Vagina (tissue), 2 donors: Measurements from ENCODE around the gene RPL36. TPM values are rescaled to one million over a fixed set of nuclear protein-coding genes. Genes with fewer than 3 reads are reported as not detected.

Source experiments
- DNase-seq, 2 donors: peaks; one replicate each; pipeline ENCODE4 v3.0.0-alpha.2; 2017; ENCODE audit errors: extremely low spot score in 2 of 2
- H3K27ac ChIP-seq: fragments of 200-600 bp; sonication (generic); one replicate; pipeline ENCODE4 v1.5.1; 2019
- H3K27me3 ChIP-seq: fragments of 200-600 bp; sonication (generic); one replicate; pipeline ENCODE4 v1.5.1; 2019
- H3K36me3 ChIP-seq, 2 donors: fragments of 200-600 bp; sonication (generic); one replicate each; pipeline ENCODE4 v1.5.1; 2017 to 2019
- H3K4me1 ChIP-seq: fragments of 200-600 bp; sonication (generic); one replicate; pipeline ENCODE4 v1.5.1; 2019
- H3K4me3 ChIP-seq, 2 donors: fragments of 200-600 bp; sonication (generic); 1 replicate in 1 of 2; 2 replicates in 1 of 2; pipeline ENCODE4 v1.5.1; 2016 to 2019
- H3K9me3 ChIP-seq: fragments of 200-600 bp; sonication (generic); one replicate; pipeline ENCODE4 v1.5.1; 2019
- POLR2A ChIP-seq, 2 donors: fragments of 450-650 bp; IDR thresholded peaks; one replicate each; pipeline ENCODE4 v1.6.1; 2017; ENCODE audit warnings: antibody characterized with exemption in 2 of 2, mild to moderate bottlenecking in 2 of 2, moderate library complexity in 2 of 2
- POLR2AphosphoS5 ChIP-seq, 2 donors: sonication (generic); formaldehyde crosslinking; IDR thresholded peaks; one replicate each; pipeline ENCODE4 v1.9.0; 2017; ENCODE audit warnings: antibody characterized with exemption in 2 of 2, mild to moderate bottlenecking in 2 of 2, low read depth in 1 of 2; ENCODE audit not compliant: insufficient read depth in 1 of 2
- intact Hi-C: fragments of 100-400 bp; cut with DNase I; formaldehyde crosslinking; loops from one replicate; pipeline ENCODE4 v1.15.1; 2023
- total RNA-seq: library from RNA; depleted of rRNA; stranded (reverse); fragments of >200 nt; gene quantifications from one replicate; pipeline ENCODE4 v1.2.3, GENCODE V29; 2016
- TF ChIP-seq, protein P1 (sequence below), 3 experiments: fragments of 450-650 bp in 2 of 3; fragments of 200-600 bp in 1 of 3; sonication (generic) in 1 of 3; IDR thresholded peaks; one replicate each; pipeline ENCODE4 v1.5.1; 2017 to 2019; ENCODE audit warnings: antibody characterized with exemption in 3 of 3, mild to moderate bottlenecking in 2 of 3, moderate library complexity in 2 of 3

Gene RPL36
- total RNA-seq, 1 donor from 2014 or later, result 703 TPM

DNA sequence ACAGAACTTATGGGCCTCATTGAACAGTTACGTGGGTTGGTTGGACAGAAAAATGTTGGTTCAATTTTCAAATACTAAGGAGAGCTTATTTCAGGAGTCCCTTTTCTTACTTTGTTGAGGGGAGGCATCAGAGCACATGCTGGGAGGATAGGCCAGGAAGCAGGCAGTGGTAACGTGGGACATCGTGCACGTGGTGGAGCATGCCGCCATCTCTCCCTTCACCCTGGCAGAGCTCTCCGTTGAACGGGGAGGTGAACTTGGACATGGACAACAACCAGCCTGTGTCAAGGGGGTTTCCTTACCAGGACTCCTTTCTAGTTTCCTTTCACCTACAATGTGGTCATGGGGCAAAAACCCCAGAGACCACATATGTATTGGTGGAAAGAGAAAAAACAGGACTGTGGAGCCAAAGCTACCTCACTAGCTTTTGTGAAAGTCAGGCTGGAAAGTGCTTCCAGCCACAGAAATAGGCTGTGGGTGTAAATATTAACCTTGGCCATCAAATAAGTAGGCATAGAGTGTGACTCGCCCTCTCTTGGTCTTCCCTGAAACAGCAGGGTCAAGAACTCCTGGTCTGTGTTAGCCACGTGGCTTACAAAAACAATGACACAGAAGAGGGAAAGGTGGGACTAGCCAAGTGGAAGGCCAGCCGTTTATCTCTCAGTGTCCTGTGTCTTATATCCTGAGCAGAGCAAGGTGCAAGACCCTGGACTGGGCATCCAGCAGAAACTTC is 24.1 kb upstream of the RPL36 start:
- DNase-seq, result no peak
- Histone ChIP-seq H3K4me3 (no peak overlapping the region), H3K27ac (no peak overlapping the region), H3K36me3 (peaks cover 5 to 90% of the 10 kb centered on the region in 2 donors), H3K4me1 (no peaks in the 10 kb centered on the region), H3K9me3 (no peaks in the 10 kb centered on the region), H3K27me3 (no peaks in the 10 kb centered on the region)
- TF ChIP-seq POLR2A (IDR thresholded peaks at IDR 0.05) (no peak), POLR2AphosphoS5 (IDR thresholded peaks at IDR 0.05; ENCODE audit: insufficient read depth in 1 of 2, low read depth in 1 of 2) (no peak)
- TF ChIP-seq, protein P1, sequence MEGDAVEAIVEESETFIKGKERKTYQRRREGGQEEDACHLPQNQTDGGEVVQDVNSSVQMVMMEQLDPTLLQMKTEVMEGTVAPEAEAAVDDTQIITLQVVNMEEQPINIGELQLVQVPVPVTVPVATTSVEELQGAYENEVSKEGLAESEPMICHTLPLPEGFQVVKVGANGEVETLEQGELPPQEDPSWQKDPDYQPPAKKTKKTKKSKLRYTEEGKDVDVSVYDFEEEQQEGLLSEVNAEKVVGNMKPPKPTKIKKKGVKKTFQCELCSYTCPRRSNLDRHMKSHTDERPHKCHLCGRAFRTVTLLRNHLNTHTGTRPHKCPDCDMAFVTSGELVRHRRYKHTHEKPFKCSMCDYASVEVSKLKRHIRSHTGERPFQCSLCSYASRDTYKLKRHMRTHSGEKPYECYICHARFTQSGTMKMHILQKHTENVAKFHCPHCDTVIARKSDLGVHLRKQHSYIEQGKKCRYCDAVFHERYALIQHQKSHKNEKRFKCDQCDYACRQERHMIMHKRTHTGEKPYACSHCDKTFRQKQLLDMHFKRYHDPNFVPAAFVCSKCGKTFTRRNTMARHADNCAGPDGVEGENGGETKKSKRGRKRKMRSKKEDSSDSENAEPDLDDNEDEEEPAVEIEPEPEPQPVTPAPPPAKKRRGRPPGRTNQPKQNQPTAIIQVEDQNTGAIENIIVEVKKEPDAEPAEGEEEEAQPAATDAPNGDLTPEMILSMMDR (IDR thresholded peaks at IDR 0.05), result no peak
- intact Hi-C loops, result no loop called here

DNA sequence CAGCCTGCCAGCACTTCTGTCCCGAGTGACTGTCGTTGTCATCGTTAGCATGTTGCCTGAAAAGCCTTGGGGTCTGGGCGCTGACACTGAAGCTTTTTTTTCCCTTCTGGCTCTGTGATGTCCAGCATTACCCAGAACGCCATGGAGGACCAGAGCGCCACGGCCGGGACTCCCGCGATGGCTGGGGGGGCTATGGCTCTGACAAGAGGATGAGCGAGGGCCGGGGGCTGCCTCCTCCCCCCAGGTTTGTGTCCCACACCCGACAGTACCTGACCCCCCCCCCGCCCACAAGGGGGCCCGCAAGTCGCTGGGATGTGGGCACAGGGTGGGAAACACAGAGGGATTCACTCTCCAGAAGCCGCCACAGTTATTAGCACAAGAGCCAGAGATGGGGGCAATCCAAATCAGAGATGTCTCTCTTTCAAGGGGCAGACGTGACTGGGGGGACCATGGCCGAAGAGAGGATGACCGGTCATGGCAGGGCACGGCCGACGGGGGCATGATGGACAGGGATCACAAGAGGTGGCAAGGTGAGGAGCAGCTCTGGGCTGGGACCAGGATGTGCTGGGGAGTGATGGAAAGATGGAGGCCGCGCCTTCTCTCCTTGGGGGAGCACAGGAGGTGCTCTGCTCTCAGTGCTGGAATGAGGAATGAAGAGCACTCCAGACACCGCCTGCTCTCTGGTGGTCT is 23.0 kb upstream of the RPL36 start:
- Histone ChIP-seq H3K27me3 (no peaks in the 10 kb centered on the region), H3K4me3 (no peak overlapping the region), H3K9me3 (no peaks in the 10 kb centered on the region), H3K27ac (no peak overlapping the region), H3K4me1 (no peaks in the 10 kb centered on the region), H3K36me3 (peaks cover 5 to 79% of the 10 kb centered on the region in 2 donors)
- intact Hi-C loops, result no loop called here
- TF ChIP-seq POLR2A (IDR thresholded peaks at IDR 0.05), result no peak
- TF ChIP-seq, protein P1 (IDR thresholded peaks at IDR 0.05), result no peak
- no peak for TF ChIP-seq POLR2AphosphoS5 (IDR thresholded peaks at IDR 0.05; ENCODE audit: insufficient read depth in 1 of 2, low read depth in 1 of 2)
- no peak for DNase-seq

DNA sequence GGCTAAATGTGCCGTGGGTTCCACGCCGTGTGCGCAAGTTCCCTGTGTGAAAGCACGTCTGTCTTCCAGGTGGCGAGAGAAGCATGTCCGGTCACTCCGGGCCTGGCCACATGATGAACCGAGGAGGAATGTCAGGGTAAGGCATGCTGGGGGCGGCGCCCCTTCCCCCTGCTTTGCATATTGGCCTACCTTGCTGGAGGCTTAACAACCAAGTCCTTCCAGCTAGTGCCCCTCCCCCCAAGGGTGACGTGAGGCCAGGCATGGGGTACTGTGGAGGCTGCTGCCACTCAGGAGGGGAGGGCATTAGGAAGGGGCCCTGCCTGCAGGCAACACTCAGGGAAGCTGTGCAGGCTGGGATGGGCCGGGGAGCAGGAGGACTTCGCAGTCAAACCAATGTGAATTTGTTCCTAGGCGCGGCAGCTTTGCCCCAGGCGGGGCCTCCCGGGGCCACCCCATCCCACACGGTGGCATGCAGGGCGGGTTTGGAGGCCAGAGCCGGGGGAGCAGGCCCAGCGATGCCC is 22.3 kb upstream of the RPL36 start:
- H3K4me1 ChIP-seq, result no peaks in the 10 kb centered on the region
- H3K4me3 ChIP-seq, result no peak overlapping the region
- H3K9me3 ChIP-seq, result no peaks in the 10 kb centered on the region
- no peaks in the 10 kb centered on the region for H3K27me3 ChIP-seq
- intact Hi-C loops, result no loop called here
- TF ChIP-seq, protein P1 (IDR thresholded peaks at IDR 0.05), result no peak
- TF ChIP-seq POLR2A (IDR thresholded peaks at IDR 0.05) (no peak), POLR2AphosphoS5 (IDR thresholded peaks at IDR 0.05; ENCODE audit: insufficient read depth in 1 of 2, low read depth in 1 of 2) (no peak)
- peaks cover 2 to 71% of the 10 kb centered on the region in 2 donors for H3K36me3 ChIP-seq
- H3K27ac ChIP-seq, result no peak overlapping the region
- DNase-seq, result no peak

DNA sequence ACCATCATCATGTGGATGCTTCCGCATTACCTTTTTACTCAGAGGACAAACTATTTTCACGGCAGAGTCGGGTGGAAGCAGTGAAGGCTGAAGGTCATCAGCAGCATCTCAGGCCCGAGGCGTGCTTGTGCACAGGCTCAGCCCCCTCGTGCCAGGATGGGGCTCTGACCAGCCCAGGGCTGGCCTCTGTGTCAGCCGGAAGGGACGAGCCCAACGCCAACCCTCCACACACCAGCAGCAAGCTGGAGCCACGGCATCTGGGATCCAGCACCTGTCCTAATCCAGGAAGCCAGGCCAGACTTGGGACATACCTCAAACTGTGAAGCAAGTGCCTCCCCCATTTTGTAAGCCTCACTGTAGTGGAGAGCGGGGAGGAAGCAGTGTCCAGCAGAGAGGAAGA is 20.9 kb upstream of the RPL36 start:
- intact Hi-C loops, result no loop called here
- H3K36me3 ChIP-seq, result peaks cover 0 to 57% of the 10 kb centered on the region in 2 donors

More for the DNA sequence above, 20.9 kb upstream of the RPL36 start:
- Histone ChIP-seq H3K27ac (no peak overlapping the region), H3K4me1 (no peaks in the 10 kb centered on the region), H3K4me3 (no peak overlapping the region), H3K9me3 (no peaks in the 10 kb centered on the region), H3K27me3 (no peaks in the 10 kb centered on the region)
- DNase-seq, result no peak
- TF ChIP-seq POLR2A (IDR thresholded peaks at IDR 0.05) (no peak), POLR2AphosphoS5 (IDR thresholded peaks at IDR 0.05; ENCODE audit: insufficient read depth in 1 of 2, low read depth in 1 of 2) (no peak)
- TF ChIP-seq, protein P1 (IDR thresholded peaks at IDR 0.05), result no peak
